Right atrium auricular region (tissue), 2 donors: ENCODE data around the gene ABHD11. TPM values are rescaled to one million over a fixed set of nuclear protein-coding genes. Genes with fewer than 3 reads are reported as not detected.

Experiments used
- DNase-seq: peaks from one replicate; pipeline ENCODE4 v3.0.0-alpha.2; 2019; ENCODE audit warnings: low spot score
- H3K27ac ChIP-seq, 2 donors: fragments of 200-600 bp; sonication (generic); 1 replicate in 1 of 2; 2 replicates in 1 of 2; pipeline ENCODE4 v1.5.1; 2016 to 2019
- H3K27me3 ChIP-seq, 2 donors: fragments of 200-600 bp; sonication (generic); one replicate each; pipeline versions ENCODE4 v1.5.1 to v1.6.0; 2017 to 2019
- H3K36me3 ChIP-seq: fragments of 200-600 bp; sonication (generic); one replicate; pipeline ENCODE4 v1.5.1; 2016
- H3K4me1 ChIP-seq, 2 donors: fragments of 200-600 bp; sonication (generic); one replicate each; pipeline versions ENCODE4 v1.5.1 to v1.6.0; 2017 to 2019
- H3K4me3 ChIP-seq, 2 donors: fragments of 200-600 bp; sonication (generic); 1 replicate in 1 of 2; 2 replicates in 1 of 2; pipeline ENCODE4 v1.5.1; 2017 to 2019; ENCODE audit warnings: mild to moderate bottlenecking in 1 of 2, moderate library complexity in 1 of 2
- H3K9me3 ChIP-seq, 2 donors: fragments of 200-600 bp; sonication (generic); one replicate each; pipeline ENCODE4 v1.5.1; 2019
- CTCF ChIP-seq, 2 donors: fragments of 200-600 bp; sonication (generic); IDR thresholded peaks; one replicate each; pipeline ENCODE4 v1.5.1; 2019; ENCODE audit warnings: antibody characterized with exemption in 2 of 2
- total RNA-seq, 2 donors: library from RNA; depleted of rRNA; stranded (reverse); fragments of >200 nt; gene quantifications; one replicate each; pipeline ENCODE4 v1.1.0, GENCODE V29; 2016

ABHD11 gene
- total RNA-seq, 2 donors from 2014 or later, result 15.5 to 31.5 TPM

DNA sequence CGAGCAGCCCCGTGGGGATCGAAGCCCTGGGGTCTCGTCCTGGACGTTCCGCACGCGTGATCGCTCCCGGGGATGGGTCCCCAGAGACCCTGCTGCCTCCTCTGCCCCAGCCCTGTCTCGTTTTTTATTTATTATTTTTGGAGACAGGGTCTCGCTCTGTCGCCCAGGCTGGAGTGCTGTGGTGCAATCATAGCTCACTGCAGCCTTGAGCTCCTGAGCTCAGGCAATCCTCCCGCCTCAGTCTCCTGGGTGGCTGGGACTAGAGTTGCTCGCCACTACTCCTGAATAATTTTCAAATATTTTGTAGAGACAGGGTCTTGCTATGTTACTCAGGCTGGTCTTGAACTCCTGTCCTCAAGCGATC is 18.8 kb downstream of the ABHD11 start:
- peak overlapping the region; percentile 85 to 86 for H3K4me3 ChIP-seq
- no peaks in the 10 kb centered on the region for H3K27me3 ChIP-seq
- H3K27ac ChIP-seq, result no peak overlapping the region
- no peaks in the 10 kb centered on the region for H3K36me3 ChIP-seq
- TF ChIP-seq CTCF (IDR thresholded peaks at IDR 0.05), result no peak
- no peak for DNase-seq
- no peaks in the 10 kb centered on the region for H3K9me3 ChIP-seq
- peaks cover 0 to 32% of the 10 kb centered on the region in 2 donors for H3K4me1 ChIP-seq

GRCh38 chr7:73718905-73719805 is 19.4 kb downstream of the ABHD11 start, which contains the start of gene STX1A:
Gene STX1A, minus strand, starts transcription at chr7:73719669. Its CDS starts 38 bp downstream, at chr7:73719631.
- no peak for DNase-seq
- Histone ChIP-seq H3K36me3 (no peaks in the 10 kb centered on the region), H3K27ac (peak within 1 kb of the TSS in 1 of 2 donors; percentile 57), H3K4me3 (peak within 1 kb of the TSS; percentile 85 to 86), H3K9me3 (no peaks in the 10 kb centered on the region), H3K4me1 (peaks cover 0 to 32% of the 10 kb centered on the region in 2 donors), H3K27me3 (no peaks in the 10 kb centered on the region)
- no peak for TF ChIP-seq CTCF (IDR thresholded peaks at IDR 0.05)

- Histone ChIP-seq H3K4me3 (peak overlapping the region; percentile 85 to 86), H3K36me3 (no peaks in the 10 kb centered on the region), H3K4me1 (peaks cover 0 to 32% of the 10 kb centered on the region in 2 donors), H3K27ac (no peak overlapping the region), H3K27me3 (no peaks in the 10 kb centered on the region), H3K9me3 (no peaks in the 10 kb centered on the region)
- DNase-seq, result no peak
- no peak for TF ChIP-seq CTCF (IDR thresholded peaks at IDR 0.05)
These were observed 20.1 kb downstream of the ABHD11 start for GRCh38 chr7:73718438-73718881.

DNA sequence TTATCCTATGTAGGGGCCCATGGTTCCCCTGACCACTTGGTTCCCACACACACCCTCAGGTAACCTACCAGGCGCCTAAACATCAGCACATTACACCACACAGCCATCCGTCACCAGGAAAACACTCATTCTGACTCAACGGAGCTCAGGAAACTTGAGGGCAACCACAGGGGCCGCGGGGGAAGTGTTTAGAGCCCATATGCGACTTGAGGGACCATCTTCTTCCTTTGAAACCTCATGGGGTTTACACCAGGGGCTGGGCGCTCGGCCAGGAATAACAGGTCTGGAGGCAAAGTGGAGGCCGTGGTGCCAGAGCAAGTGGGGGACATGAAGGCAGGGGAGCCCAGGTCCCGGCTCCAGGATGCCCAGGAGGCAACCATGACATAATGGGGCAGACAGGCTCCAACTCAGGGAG is 20.6 kb downstream of the ABHD11 start:
- Histone ChIP-seq H3K36me3 (no peaks in the 10 kb centered on the region), H3K4me3 (peak overlapping the region in 1 of 2 donors; percentile 86), H3K4me1 (peaks cover 0 to 32% of the 10 kb centered on the region in 2 donors), H3K27ac (no peak overlapping the region), H3K9me3 (no peaks in the 10 kb centered on the region), H3K27me3 (no peaks in the 10 kb centered on the region)
- TF ChIP-seq CTCF (IDR thresholded peaks at IDR 0.05), result no peak
- no peak for DNase-seq

DNA sequence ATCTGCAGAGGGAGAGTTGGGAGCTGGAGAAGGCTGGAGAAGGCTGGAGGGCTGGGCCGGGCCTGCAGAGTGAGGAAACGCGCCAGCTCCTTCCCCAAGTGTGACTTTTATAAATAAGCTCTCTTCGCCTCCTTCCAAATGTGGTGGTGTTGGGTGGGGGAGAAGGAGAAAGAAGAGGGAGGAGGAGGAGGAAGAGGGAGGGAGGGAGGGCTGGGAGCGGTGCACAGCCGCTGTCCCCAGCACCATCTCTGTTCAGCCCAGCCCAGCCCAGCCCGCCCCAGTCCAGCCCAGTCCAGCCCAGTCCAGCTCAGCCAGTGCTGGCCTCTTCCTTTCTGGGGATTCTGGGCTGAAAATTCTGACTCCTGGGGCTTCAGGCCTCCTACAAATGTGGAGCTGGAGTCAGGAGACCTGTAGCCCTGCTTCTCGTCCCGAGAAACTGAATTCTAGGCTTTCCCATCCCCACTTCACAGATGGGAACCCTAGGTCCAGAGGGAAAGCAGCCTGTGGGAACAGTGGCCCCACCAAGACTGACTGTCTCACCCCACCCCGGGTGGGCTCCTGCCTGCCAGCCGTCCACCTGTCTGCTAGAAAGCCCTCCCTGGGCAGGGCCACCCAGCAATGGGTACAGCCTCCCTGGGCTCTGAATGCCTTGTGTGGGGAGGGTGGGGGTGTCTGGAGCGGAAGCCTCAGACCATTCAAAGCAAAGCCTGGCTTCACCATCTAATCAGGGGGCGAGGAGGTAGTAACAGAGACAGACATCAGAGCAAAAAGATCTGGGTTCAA is 21.4 kb downstream of the ABHD11 start:
- H3K27me3 ChIP-seq, result no peaks in the 10 kb centered on the region
- no peak for TF ChIP-seq CTCF (IDR thresholded peaks at IDR 0.05)
- H3K4me1 ChIP-seq, result peaks cover 0 to 32% of the 10 kb centered on the region in 2 donors
- DNase-seq, result no peak
- H3K4me3 ChIP-seq, result no peak overlapping the region
- no peaks in the 10 kb centered on the region for H3K9me3 ChIP-seq
- no peaks in the 10 kb centered on the region for H3K36me3 ChIP-seq
- no peak overlapping the region for H3K27ac ChIP-seq
